Measurements from ENCODE around the gene KCNQ1. TPM values are rescaled to one million over a fixed set of nuclear protein-coding genes. Genes with fewer than 3 reads are reported as not detected.

KCNQ1 gene
- total RNA-seq, 3 donors from 2014 or later = 15.5 to 44.7 (median 37.4) TPM

DNA sequence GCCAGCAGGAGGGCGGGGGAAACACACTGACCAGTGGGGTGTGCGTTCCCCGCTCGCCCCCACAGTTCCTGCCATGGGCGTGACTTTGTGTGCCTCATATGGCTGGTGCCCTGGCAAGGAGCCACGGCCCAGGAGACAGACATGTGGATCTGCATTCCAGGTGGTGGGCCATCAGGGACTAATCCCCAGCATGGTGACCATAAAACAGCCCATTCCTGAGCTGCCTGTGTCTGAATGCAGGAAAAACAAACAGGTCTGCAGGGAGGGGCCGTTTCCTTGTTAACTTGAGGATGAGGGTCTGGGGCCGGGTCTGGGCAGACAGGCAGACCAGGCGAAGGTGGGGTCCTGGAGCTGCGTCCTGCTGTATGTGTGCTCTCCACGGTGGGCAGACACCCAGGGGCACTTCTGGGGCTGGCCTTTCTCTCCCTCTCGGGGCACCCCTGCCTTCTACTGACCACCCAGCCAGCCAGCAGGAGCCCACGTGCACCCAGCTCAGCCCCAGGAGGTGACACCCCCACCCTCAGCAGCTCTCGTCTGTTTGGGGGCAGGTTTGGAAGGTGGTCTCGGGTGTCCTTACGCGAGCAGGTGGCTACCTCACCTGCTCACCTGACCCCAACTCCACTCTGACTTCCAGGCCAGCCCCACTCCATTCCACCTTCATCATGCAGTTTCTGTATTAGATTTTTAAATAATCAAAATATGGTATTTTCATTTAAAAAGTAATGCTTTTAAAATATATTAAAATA is 134.7 kb downstream of the KCNQ1 start:
- no peak for ATAC-seq
- DNase-seq = peak in 2 of 3 donors; percentile 21 to 45
- Histone ChIP-seq H3K4me1 (ENCODE audit: low read depth) (peaks cover 13% of the 10 kb centered on the region), H3K9me3 (no peaks in the 10 kb centered on the region), H3K36me3 (ENCODE audit: low read depth) (no peaks in the 10 kb centered on the region), H3K4me3 (no peak overlapping the region)
- TF ChIP-seq, protein P1, sequence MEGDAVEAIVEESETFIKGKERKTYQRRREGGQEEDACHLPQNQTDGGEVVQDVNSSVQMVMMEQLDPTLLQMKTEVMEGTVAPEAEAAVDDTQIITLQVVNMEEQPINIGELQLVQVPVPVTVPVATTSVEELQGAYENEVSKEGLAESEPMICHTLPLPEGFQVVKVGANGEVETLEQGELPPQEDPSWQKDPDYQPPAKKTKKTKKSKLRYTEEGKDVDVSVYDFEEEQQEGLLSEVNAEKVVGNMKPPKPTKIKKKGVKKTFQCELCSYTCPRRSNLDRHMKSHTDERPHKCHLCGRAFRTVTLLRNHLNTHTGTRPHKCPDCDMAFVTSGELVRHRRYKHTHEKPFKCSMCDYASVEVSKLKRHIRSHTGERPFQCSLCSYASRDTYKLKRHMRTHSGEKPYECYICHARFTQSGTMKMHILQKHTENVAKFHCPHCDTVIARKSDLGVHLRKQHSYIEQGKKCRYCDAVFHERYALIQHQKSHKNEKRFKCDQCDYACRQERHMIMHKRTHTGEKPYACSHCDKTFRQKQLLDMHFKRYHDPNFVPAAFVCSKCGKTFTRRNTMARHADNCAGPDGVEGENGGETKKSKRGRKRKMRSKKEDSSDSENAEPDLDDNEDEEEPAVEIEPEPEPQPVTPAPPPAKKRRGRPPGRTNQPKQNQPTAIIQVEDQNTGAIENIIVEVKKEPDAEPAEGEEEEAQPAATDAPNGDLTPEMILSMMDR (IDR thresholded peaks at IDR 0.05) = no peak
- intact Hi-C loops (cut with DNase I, micrococcal nuclease) = no loop called here

DNA sequence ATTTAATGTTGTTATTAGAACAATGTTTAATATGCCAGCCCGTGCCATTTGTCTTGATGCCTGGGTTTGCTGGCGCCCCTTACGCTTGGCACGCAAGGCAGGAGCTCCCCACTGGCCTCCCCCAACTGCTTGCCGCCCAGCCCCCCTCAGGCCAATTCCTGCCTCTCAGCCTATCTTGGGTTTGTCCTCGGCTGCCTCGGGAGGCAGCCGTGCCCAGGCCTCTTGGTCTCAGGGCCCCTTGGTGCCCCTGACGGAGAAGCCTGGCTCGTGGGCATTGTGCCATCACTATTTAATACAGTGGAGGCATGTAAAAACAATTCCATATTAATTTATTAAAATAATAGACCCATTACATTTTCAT is 135.2 kb downstream of the KCNQ1 start:
- intact Hi-C loops (cut with DNase I, micrococcal nuclease) = no loop called here
- Histone ChIP-seq H3K9me3 (no peaks in the 10 kb centered on the region), H3K4me3 (no peak overlapping the region), H3K36me3 (ENCODE audit: low read depth) (no peaks in the 10 kb centered on the region), H3K4me1 (ENCODE audit: low read depth) (peaks cover 9% of the 10 kb centered on the region)
- TF ChIP-seq, protein P1 (IDR thresholded peaks at IDR 0.05) = no peak
- ATAC-seq (no peak), DNase-seq (peak in 1 of 3 donors; percentile 6)

DNA sequence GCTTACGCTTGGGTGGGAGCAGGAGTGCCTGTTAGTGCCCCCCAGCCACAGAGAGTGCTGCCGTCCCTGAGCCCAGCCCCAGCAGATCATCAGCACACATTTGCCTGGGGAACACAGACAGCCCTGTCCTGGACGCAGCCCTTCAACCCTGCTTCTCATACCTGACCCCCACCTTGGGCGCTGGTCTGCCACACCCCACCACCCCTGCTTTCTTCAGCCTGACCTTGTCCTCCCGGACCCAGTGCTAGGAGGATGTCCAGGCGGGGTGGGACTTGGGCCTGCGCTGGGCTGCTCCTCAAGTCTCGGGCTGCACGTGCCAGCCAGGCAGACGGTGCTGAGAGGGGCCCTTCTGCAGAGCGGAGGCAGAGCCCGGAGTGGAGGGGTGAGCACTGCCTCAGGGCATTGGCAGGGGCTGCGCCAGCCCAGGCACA is 135.8 kb downstream of the KCNQ1 start:
- Histone ChIP-seq H3K4me3 (no peak overlapping the region), H3K36me3 (ENCODE audit: low read depth) (no peaks in the 10 kb centered on the region), H3K9me3 (no peaks in the 10 kb centered on the region), H3K4me1 (ENCODE audit: low read depth) (peaks cover 4% of the 10 kb centered on the region)
- DNase-seq (peak in 2 of 3 donors; percentile 12 to 29), ATAC-seq (no peak)
- intact Hi-C loops (cut with DNase I, micrococcal nuclease) = no loop called here
- TF ChIP-seq, protein P1 (IDR thresholded peaks at IDR 0.05) = no peak

DNA sequence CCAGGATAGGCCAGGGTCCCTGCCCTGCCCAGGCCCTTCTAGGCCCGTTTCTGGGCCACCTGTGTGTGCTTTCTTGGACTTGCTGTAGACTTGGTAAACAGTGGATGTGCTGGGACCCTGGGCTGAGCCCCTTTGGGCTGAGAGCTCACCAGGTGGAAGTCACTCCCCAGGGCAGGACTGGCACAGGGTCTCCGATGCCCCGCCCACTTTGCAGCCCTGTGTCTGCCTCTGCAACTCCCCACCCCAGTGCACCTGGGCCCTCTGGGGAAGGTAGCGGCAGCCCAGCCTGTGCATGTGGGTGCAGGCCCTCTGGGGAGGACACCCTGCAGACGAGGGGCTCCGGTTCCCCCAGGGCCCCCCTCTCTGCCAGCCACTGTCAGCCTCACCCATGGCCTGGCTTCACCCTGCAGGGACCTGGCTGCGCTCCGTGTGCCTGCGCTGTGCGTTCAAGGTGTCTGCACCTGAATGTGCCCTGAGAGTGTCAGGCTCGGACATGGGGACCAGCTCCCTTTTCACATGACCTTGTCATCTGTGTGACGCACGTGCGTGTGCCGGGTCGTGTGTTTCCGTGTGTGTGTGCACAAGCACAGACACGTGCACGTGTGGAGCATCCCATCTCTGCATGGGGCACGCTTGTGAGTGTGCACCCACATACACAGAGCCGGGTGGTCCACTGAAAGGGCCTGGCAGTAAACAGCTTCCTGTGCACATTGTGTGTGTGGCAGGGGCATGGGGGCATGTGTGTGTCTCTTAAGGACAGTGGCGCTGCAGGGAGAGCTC is 136.5 kb downstream of the KCNQ1 start:
- Histone ChIP-seq H3K4me1 (ENCODE audit: low read depth) (peaks cover 4% of the 10 kb centered on the region), H3K4me3 (no peak overlapping the region), H3K36me3 (ENCODE audit: low read depth) (no peaks in the 10 kb centered on the region), H3K9me3 (no peaks in the 10 kb centered on the region)
- DNase-seq (peak in 2 of 3 donors; percentile 19 to 43), ATAC-seq (no peak)
- intact Hi-C loops (cut with DNase I, micrococcal nuclease) = no loop called here
- TF ChIP-seq, protein P1 (IDR thresholded peaks at IDR 0.05) = no peak

DNA sequence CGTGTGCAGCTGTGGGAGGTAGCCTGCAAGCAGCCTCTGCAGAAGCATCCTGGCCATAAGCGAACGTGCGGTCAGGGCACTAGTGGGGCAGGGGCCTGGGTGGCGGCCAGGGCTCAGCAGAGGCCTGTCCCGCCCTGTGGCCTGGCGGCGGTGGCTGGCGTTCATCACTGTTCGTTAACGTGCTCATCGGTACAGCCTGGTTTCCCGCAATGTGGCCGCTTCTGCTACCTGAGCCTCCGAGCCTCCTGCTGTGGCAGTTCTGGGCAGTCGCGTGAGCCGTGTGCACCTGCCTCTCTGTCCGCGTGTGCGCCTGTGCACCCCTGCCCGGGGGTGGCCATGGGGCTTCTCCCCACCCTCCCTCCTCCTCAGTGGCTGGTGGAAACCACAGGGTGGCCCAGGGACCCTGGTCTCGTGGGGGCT is 137.1 kb downstream of the KCNQ1 start:
- ATAC-seq = no peak
- no peaks in the 10 kb centered on the region for H3K9me3 ChIP-seq
- H3K36me3 ChIP-seq (ENCODE audit: low read depth) = no peaks in the 10 kb centered on the region
- DNase-seq = peak in 2 of 3 donors; percentile 17 to 41
- intact Hi-C loops (cut with DNase I, micrococcal nuclease) = no loop called here
- peaks cover 4% of the 10 kb centered on the region for H3K4me1 ChIP-seq (ENCODE audit: low read depth)
- no peak overlapping the region for H3K4me3 ChIP-seq
- TF ChIP-seq, protein P1 (IDR thresholded peaks at IDR 0.05) = no peak
